Fibroblast of gingiva (primary cell): Measurements from ENCODE around the gene CTBP2.
A peak's percentile ranks its signal among the peaks of the same experiment; 100 is the strongest.
"Not testable (repeated sequence)": the region's sequence is repeated elsewhere in the genome, so short reads cannot be mapped to it uniquely, and the experiment has no call there.

Source experiments
- DNase-seq: peaks from one replicate; pipeline ENCODE4 v3.0.0-alpha.2; 2011; ENCODE audit warnings: low read depth

The CTBP2 gene

GRCh38 chr10:125087191-125087896 lies 73.0 kb downstream of the CTBP2 start:
- DNase-seq: no peak

- no peak for DNase-seq
Observed at GRCh38 chr10:125086691-125087090, 73.7 kb downstream of the CTBP2 start.

DNA sequence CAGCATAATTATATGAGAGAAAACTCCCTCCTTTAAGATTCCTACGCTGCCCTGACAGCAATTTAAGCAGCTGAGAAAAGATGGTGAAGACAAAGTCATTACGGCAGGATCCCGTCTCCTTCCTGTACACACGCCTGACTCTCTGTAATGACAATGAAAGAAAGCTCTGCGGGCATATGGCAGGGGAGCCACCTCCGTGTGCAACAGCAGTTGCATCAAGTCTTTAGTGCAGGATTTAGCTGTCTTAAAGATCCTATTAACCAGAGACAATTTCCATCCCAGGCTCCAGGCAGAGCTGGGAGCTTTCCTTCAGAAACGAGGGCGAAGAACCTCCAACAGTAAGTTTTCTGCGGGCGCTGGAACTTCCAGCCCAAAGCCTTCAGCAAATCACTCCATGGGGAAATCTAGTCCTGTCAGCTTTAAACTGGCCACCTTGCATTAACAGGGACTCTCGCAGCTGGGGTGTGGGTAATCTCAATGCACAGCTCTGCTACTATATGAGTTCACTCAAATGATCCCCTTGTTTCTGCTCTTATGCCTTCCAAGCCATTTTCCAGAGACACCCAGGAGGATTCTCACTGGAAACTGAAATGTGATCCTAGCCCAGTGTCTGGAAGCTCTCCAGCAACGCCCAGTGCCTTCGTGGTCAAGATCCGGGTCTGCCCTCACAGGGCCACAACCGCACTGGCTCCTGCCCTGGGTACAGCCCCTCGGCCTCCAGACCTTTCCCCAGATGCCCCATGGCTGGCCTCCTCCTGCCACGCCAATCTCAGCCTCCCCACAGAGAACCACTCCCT lies 74.9 kb downstream of the CTBP2 start:
- DNase-seq: no peak

GRCh38 chr10:125084614-125085257 lies 75.6 kb downstream of the CTBP2 start:
- no peak for DNase-seq

DNA sequence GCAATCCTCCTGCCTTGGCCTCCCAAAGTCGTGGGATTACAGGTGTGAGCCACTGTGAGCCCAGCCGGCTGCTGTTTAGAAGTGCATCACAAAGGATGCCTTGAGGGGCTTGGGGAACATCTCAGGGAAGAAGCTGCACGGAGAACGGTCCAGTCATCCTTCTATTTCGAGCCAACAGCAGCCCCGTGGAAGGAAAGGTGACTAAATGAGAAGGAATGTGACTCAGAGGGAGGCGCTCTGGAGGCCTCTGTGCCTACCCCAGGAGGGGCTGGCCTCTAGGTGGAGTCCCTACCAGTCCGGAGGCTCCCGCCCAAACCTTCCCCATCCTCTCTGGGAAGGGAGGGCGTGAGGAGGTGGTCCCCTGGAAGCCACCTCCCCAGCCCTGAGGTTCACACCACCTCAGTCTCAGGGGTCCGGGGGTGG lies 76.2 kb downstream of the CTBP2 start:
- DNase-seq: peak; percentile 74

DNA sequence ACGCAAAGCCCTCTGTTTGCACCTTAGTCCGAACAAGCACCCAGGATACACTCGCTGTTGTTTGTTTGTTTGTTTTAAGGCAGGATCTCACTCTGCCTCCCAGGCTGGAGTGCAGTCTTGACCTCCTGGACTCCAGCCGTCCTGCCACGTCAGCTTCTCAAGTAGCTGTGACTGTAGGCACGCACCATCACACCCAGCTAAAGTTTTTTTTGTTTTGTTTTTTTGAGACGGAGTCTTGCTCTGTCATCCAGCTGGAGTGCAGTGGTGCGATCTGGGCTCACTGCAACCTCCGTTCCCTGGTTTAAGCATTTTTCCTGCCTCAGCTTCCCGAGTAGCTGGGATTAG lies 76.8 kb downstream of the CTBP2 start:
- peak; percentile 90 for DNase-seq

DNA sequence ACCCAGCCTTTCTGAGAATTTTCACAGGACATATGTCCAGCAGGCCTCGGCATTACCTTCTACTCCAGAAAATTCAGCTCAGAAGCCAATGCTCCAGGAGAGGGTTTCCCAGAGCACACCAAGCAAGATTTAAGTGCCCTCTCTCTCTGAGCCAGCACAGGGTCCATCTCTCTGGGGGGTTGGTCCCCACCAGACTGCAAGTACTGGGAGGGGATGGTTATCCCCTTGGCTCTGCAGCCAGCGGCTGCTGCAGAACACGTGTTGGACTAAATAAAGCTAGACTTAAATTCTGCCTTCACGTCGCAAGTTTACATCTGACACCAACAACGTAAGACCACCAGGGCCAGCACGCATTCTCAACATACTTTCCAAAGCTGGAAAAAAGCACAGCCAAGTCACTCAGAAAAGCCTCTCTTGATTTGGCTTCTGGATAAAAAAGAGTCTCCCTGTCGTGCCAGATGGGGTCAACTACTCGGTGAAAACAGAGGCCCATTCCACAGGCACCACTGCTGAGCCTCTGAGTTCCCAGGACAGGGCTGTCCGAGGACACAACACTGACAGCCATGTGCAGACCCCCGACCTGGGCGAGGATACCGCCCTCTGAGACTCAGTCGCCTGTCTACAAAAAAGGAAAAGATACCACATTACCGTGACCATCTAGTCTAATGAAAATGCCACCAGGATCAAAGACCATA lies 77.3 kb downstream of the CTBP2 start:
- no peak for DNase-seq

GRCh38 chr10:125082471-125082870 lies 77.9 kb downstream of the CTBP2 start:
- DNase-seq: not testable (repeated sequence)

DNA sequence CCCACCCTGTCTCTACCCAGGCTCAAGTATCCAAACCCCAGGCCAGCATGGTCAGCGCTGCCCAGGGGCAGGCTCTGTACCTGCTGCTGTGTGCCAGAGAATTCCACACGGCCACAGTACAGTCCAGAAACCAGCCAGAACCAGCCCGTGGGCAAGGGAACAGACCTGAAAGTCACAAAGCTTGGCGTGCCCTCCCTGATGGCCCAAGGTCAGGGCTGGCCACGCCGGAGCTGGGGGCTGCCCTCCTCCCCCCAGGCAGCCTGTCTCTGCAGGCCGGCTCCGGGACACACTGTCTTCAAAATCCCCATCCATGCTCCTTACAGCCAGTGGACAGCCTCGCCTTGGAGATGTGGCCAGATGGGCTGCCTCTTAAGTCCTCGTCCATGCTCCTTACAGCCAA lies 78.4 kb downstream of the CTBP2 start:
- DNase-seq: no peak

GRCh38 chr10:125080984-125081383 lies 79.4 kb downstream of the CTBP2 start:
- no peak for DNase-seq

- DNase-seq: no peak
Observed at GRCh38 chr10:125080296-125080695, 80.1 kb downstream of the CTBP2 start.

DNA sequence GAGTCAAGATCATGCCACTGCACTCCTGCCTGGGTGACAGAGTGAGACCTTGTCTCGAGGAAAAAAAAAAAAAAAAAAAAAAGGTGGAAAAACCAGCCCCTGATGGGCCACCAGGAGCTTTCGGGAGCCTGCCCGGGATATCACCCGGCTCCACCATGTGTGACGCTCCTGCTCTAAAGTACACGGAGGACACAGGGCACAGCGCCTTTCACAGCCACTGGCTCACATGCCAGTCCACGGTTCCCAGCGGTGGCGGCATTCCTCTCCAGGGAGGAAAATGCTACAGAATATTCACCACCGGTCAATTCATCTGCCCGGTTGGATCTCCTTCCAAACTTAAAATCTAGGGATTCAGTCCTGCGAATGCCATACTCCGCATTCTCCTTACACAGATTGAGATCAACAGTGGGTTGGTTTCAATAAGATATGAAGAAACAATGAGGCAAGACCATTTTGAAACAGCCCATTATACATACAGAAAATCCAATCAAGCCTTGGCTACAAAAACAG lies 81.2 kb downstream of the CTBP2 start:
- DNase-seq: no peak

DNA sequence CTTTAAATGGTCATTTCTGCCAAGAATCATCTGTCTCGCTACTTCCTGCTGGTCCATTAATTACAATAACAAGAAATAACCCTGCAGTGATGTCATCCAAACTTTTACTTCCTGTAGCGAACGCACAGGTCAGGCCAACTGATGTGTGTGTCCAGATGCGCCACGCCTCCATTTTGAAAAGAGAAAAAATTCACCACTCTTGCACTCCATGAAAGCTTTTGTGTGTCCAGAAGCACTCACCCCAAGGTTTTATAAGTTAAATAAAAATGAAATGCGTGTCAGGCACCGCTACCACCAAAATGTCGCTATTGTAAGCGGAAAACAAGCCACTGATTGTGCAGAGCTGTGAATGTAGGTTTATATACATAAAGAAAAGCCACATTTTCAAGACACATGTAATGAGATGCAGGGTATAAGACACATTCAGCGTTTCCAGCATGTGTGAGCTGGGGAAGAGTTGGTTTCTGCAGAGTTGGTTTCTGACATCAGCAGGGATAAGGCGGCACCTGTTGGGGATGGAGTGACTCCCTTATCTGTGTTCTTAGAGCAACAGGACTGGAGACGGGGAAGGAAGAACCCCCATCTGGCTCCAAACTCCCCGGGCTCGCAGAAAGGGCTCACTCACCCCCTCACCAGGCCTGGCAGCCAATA lies 83.3 kb downstream of the CTBP2 start:
- no peak for DNase-seq

- DNase-seq: no peak
Observed at GRCh38 chr10:125076121-125076825, 84.1 kb downstream of the CTBP2 start.

- DNase-seq: no peak
Observed at GRCh38 chr10:125073996-125074395, 86.4 kb downstream of the CTBP2 start.

GRCh38 chr10:125072794-125073193 lies 87.6 kb downstream of the CTBP2 start:
- DNase-seq: no peak

GRCh38 chr10:125071008-125071407 lies 89.4 kb downstream of the CTBP2 start:
- no peak for DNase-seq

- no peak for DNase-seq
Observed at GRCh38 chr10:125068406-125068805, 92.0 kb downstream of the CTBP2 start.

GRCh38 chr10:125067764-125068163 lies 92.6 kb downstream of the CTBP2 start:
- DNase-seq: no peak

- DNase-seq: no peak
Observed at GRCh38 chr10:125066764-125067450, 93.5 kb downstream of the CTBP2 start.
